GM04504 (cell line): ENCODE measurements around the gene PDGFRB.

Experiments used
- DNase-seq: peaks from one replicate; pipeline ENCODE4 v3.0.0-alpha.2; 2012; ENCODE audit warnings: low read depth

The PDGFRB gene

GRCh38 chr5:150155258-150156026, at the start of gene PDGFRB:
Gene PDGFRB, minus strand, starts transcription at chr5:150155845. Its CDS starts 18,798 bp downstream, at chr5:150137047.
- DNase-seq: peak; percentile 83

GRCh38 chr5:150204590-150204960, 48.9 kb upstream of the PDGFRB start:
- no peak for DNase-seq

GRCh38 chr5:150203832-150204589, 48.4 kb upstream of the PDGFRB start:
- DNase-seq: no peak

GRCh38 chr5:150202501-150202900, 46.9 kb upstream of the PDGFRB start:
- DNase-seq: no peak

- DNase-seq: no peak
Observed at GRCh38 chr5:150197476-150197875, 41.8 kb upstream of the PDGFRB start.

DNA sequence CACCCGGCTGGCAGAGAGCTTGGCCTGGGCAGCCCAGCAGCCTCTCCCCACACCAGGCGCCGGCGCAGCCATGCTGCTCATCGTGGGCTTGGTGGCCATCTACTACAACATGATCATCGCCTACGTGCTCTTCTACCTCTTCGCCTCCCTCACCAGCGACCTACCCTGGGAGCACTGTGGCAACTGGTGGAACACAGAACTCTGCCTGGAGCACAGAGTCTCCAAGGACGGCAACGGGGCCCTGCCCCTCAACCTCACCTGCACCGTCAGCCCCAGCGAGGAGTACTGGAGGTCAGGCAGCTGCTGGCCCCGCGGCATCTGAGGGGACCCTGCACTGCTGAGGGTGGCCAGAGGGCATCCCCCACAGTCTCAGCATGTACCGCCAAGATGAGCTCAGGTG, 41.3 kb upstream of the PDGFRB start:
- DNase-seq: no peak

GRCh38 chr5:150196514-150196913, 40.9 kb upstream of the PDGFRB start:
- DNase-seq: no peak

DNA sequence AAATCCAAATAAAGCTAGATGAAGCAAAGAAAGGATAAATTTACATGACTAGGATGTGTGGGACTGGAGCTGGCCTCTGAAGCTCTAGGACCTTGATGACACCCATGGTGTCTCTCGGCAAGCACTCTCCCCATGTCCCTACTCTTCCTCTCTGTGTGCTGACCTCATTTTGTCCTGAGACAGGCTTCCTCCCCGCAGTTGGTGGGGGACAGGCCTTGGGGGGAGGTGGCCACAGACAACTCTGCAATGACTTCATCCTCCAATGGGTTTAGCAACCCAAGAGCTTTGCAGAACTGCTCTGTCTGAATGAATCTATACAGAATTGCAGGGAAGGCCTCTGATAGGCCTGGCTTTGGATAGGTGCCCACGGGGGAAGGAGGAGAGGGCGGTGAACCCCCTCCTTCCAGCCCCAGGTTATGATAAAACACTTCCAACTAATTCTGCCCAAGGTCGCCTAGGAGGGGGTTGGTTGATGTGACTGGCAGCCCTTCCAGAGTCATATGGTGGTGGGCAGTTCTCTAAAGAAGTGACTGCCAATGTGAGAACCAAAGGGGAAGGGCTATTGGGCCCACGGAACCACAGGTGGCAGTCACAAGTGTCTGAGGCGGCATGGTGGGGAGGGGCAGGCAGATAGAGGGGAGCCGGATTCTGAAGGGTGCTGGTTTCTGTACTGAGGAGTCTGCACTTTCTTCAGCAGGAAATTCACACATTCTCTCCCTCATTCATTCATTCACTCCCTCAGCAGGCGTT, 40.3 kb upstream of the PDGFRB start:
- DNase-seq: no peak

DNA sequence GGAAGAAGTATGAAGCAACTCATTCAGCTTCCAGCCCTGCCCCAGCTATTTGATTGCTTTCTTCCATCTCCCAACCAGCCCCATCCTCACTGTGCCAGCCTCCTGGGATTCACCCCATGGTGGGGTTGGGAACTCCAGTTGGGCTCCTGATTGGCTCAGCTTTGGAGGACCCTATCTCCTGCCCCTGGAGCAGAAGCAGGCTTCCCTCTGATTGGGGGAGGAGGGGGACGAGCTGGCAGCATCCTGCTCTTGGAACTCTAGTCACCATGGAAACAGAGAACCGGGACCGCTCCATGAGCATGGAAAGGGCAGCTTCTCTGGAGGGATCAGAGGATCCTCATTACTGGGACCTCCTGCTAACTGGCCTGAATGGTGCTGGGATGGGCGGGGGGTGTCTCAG, 36.8 kb upstream of the PDGFRB start:
- no peak for DNase-seq

GRCh38 chr5:150190987-150191386, 35.3 kb upstream of the PDGFRB start:
- no peak for DNase-seq

GRCh38 chr5:150190503-150190979, 34.9 kb upstream of the PDGFRB start:
- DNase-seq: no peak

DNA sequence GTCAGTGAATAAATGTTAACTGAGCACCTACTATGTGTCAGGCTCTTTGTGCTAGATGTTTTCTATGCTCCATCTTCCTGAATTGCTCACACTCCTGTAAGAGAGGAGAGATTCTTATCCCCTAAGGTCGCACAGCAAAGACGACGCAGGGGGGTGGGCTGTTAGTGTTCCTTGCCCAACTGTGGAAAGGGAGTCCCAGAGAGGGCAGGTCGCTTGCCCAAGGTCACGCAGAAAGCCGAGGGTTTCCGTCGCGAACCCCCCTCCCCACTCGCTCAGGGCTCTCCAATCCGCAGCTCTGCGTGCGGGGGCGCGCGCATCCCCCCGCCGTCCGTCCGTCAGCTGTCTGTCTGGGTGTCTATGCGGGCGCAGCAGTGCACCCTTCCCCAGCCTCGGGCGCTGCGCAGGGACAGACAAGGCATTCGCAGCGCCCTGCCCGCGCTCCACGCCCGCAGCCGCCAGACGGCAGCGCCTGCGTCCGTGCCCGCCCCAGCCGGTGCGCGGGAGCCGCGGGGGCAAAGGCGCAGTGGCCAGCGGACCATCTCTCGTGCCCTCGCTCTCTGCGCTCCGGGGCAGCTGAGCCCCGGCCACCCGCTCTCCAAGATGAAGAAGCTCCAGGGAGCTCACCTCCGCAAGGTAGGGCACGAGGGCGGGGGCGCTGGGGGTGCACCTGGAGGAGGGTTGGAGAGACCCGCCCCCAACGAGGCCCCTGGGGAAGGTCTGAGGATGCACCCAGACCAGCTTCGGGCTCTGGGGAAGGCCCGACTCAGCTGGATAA, 34.3 kb upstream of the PDGFRB start, which contains the start of gene SLC6A7:
Gene SLC6A7 (plus strand): TSS at position 335 of the 775 bp plus-strand sequence. CDS start 266 bp downstream, at position 601.
- no peak for DNase-seq

- no peak for DNase-seq
Observed at GRCh38 chr5:150189326-150189725, 33.7 kb upstream of the PDGFRB start.

- no peak for DNase-seq
Observed at GRCh38 chr5:150188146-150188842, 32.6 kb upstream of the PDGFRB start.

DNA sequence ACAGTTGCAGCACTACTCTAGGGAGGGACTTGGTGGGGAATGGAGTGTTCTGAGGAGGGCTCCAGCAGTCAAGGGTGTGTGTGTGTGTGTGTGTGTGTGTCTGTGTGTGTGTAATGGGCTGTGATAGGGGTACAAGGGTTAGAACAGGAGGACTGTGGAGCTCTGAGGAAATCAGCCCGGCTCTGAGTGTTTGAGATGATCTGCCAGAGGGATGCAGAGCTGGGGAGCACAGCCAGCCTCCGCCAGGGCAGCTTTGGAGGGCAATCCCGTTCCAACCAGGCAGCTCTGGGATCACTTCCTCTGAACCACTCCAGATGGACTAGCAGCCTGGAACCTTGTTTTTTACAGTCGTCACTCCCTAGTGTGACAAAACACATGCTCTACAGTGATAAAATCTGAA, 31.3 kb upstream of the PDGFRB start:
- DNase-seq: no peak

DNA sequence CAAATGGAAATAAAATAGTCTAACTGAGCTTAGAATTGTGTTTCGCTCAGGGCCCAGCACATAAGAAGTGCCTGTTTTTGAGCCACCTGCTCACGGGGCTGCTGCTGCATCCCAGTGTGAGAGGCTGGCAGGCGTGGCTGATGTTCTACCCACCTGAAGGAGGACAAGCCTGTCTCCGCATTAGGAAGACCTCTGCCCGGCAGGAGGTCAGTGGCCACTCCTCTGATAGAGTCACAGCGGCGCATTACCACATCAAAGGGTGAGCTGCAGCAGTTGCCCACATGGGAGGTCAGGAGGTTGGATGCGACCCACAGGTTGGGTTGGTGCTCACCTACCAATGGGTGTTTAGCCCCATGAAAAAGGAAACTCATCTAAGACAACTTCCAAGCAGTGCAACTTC, 30.5 kb upstream of the PDGFRB start:
- DNase-seq: no peak

DNA sequence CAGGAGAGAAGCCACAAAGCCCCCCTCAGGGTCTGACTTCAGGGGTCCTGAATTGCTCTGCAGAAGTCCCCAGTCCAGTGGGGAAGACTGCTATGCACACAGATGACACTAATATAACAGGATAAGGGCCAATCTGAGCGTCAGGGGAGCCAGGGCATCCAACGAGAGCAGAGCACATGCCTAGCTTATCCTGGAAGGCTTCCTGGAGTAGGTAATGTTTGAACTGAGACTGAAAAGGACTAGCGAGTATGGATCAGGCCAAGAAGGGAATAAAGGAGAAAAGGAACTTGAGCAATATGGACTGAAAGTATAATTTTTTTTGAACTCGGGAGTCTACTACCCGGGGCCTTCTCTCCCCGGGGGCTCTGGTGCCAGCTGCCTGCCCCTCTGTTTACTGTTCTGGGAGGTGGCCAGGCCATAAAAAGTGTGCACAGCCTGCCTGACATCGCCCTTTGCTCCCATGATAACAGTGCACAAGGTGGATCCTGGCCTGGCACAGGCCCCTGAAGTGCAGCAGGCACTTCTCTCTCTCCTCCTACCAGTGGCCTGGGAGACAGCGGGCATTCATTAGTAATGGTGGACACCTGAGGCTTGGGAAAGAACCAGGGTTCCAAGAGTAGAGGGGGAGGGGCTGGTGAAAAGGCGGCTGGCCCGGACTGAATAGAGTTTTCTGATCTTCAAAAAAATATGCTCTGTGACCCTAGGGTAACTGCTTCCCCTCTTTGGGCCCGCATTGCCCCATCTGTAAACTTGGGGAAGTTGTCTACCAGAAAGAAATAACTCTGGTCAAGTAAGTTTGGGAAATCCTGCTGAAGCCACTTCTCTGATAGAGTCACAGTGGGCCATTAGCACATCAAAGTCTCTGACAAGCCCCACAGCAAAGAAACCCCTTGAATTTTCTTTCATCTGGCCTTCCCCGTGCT, 29.6 kb upstream of the PDGFRB start:
- no peak for DNase-seq

DNA sequence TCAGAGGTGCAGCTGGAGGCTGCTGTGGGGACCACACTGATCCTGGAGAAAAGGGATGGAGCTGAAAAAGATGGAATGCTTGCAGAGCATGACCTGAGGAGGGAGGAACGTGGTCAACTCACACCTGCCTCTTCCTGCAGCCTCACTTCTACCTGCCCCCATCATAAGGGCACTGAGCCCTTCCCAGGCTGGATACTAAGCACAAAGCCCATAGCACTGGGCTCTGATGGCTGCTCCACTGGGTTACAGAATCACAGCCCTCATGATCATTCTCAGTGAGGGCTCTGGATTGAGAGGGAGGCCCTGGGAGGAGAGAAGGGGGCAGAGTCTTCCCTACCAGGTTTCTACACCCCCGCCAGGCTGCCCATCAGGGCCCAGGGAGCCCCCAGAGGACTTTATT, 28.4 kb upstream of the PDGFRB start:
- DNase-seq: no peak

GRCh38 chr5:150183436-150183835, 27.8 kb upstream of the PDGFRB start:
- no peak for DNase-seq

DNA sequence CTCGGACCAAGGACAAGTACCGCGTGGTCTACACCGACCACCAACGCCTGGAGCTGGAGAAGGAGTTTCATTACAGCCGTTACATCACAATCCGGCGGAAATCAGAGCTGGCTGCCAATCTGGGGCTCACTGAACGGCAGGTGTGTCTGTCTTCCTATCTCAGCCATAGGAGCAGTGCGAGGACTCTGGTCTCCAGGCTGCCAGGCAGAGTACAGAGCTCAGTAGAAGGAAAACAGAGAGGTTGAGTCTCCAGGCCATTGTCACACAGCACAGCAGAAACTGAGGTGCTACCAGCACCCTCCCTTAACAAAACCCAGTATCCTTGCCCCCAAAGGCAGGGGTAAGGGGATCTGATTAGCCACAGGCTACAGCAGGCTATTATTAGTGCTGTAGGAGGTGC, 27.1 kb upstream of the PDGFRB start:
- DNase-seq: no peak
